Gastroesophageal sphincter (tissue), 3 donors: ENCODE measurements around the gene PIGR.

Experiments
- CTCF ChIP-seq, 4 experiments: fragments of 200-600 bp in 2 of 4; fragments of 450-650 bp in 2 of 4; sonication (generic) in 1 of 4; IDR thresholded peaks; one replicate each; pipeline ENCODE4 v1.5.1; 2017 to 2019; ENCODE audit warnings: antibody characterized with exemption in 4 of 4, mild to moderate bottlenecking in 2 of 4, moderate library complexity in 2 of 4
- EP300 ChIP-seq: sonication (generic); formaldehyde crosslinking; IDR thresholded peaks from one replicate; pipeline ENCODE4 v1.6.1; 2017; ENCODE audit warnings: antibody characterized with exemption, mild to moderate bottlenecking
- POLR2A ChIP-seq, 2 donors: fragments of 450-650 bp; IDR thresholded peaks; one replicate each; pipeline ENCODE4 v1.6.1; 2017; ENCODE audit warnings: antibody characterized with exemption in 2 of 2, mild to moderate bottlenecking in 2 of 2, moderate library complexity in 1 of 2
- POLR2AphosphoS5 ChIP-seq: sonication (generic); formaldehyde crosslinking; IDR thresholded peaks from one replicate; pipeline ENCODE4 v1.6.1; 2017; ENCODE audit warnings: antibody characterized with exemption

GRCh38 chr1:206965781-206966180 is 19.5 kb upstream of the PIGR start:
- no peak for TF ChIP-seq CTCF (IDR thresholded peaks at IDR 0.05)
- no peak for TF ChIP-seq POLR2A (IDR thresholded peaks at IDR 0.05)
- TF ChIP-seq EP300, result no peak
- TF ChIP-seq POLR2AphosphoS5, result no peak
